Prostate gland (tissue), 2 donors: ENCODE data around the gene MLYCD. TPM values are rescaled to one million over a fixed set of nuclear protein-coding genes. Genes with fewer than 3 reads are reported as not detected.

Experiments used
- DNase-seq: peaks from one replicate; pipeline ENCODE4 v3.0.0-alpha.2; 2019; ENCODE audit warnings: low spot score
- H3K27ac ChIP-seq, 2 donors: fragments of 200-600 bp; sonication (generic); 2 replicates each; pipeline ENCODE4 v1.5.1; 2017 to 2019
- H3K27me3 ChIP-seq: fragments of 200-600 bp; sonication (generic); replicated peaks from 2 replicates; pipeline ENCODE4 v1.5.1; 2019; ENCODE audit not compliant: insufficient read depth
- H3K36me3 ChIP-seq, 2 donors: fragments of 200-600 bp; sonication (generic); 1 replicate in 1 of 2; 2 replicates in 1 of 2; pipeline versions ENCODE4 v1.5.1 to v1.8.1; 2017 to 2019
- H3K4me1 ChIP-seq: fragments of 200-600 bp; sonication (generic); replicated peaks from 2 replicates; pipeline ENCODE4 v1.5.1; 2019
- H3K4me3 ChIP-seq, 2 donors: fragments of 200-600 bp; sonication (generic); 2 replicates each; pipeline ENCODE4 v1.5.1; 2017 to 2019
- H3K9me3 ChIP-seq: fragments of 200-600 bp; sonication (generic); 2 replicates; pipeline ENCODE4 v1.5.1; 2017
- CTCF ChIP-seq, 4 experiments: fragments of 200-600 bp in 2 of 4; fragments of 450-650 bp in 2 of 4; sonication (generic) in 2 of 4; IDR thresholded peaks; 1 replicate in 3 of 4; 2 replicates in 1 of 4; pipeline ENCODE4 v1.5.1; 2016 to 2019; ENCODE audit warnings: antibody characterized with exemption in 4 of 4, mild to moderate bottlenecking in 2 of 4, moderate library complexity in 2 of 4
- POLR2A ChIP-seq: fragments of 450-650 bp; IDR thresholded peaks from one replicate; pipeline ENCODE4 v1.6.1; 2016; ENCODE audit warnings: antibody characterized with exemption, mild to moderate bottlenecking
- POLR2AphosphoS5 ChIP-seq: sonication (generic); formaldehyde crosslinking; IDR thresholded peaks from one replicate; pipeline ENCODE4 v1.6.1; 2017; ENCODE audit warnings: antibody characterized with exemption
- WGBS: methylation state at CpG from one replicate; pipeline ENCODE4 v1.1.5; 2018; 5-methylcytosine and 5-hydroxymethylcytosine counted together
- intact Hi-C: fragments of 100-400 bp; cut with DNase I; formaldehyde crosslinking; loops from one replicate; pipeline ENCODE4 v1.14.2; 2022
- total RNA-seq, 2 donors: library from RNA; depleted of rRNA; stranded (reverse); fragments of >200 nt; gene quantifications; one replicate each; pipeline ENCODE4 v1.1.0, GENCODE V29; 2016

MLYCD gene
- total RNA-seq, 2 donors from 2014 or later = 6.5 to 16.7 TPM

- Histone ChIP-seq H3K27me3 (no peaks in the 10 kb centered on the region), H3K27ac (no peak overlapping the region), H3K36me3 (no peaks in the 10 kb centered on the region), H3K4me1 (no peaks in the 10 kb centered on the region), H3K9me3 (no peaks in the 10 kb centered on the region), H3K4me3 (no peak overlapping the region)
- DNase-seq = no peak
- TF ChIP-seq POLR2A = no peak
- no peak for TF ChIP-seq POLR2AphosphoS5
- TF ChIP-seq CTCF (IDR thresholded peaks at IDR 0.05) = no peak
- 86% methylated on average over 12 of the region's 12 CpGs for WGBS
- intact Hi-C loops = loop anchor here (10.0 kb wide), 3 partner anchors 215 to 525 kb away; no protein-coding TSS in a partner anchor
These were observed 60.9 kb downstream of the MLYCD start for GRCh38 chr16:83959656-83960434.

- Histone ChIP-seq H3K4me1 (no peaks in the 10 kb centered on the region), H3K9me3 (no peaks in the 10 kb centered on the region), H3K36me3 (no peaks in the 10 kb centered on the region), H3K27ac (no peak overlapping the region), H3K27me3 (no peaks in the 10 kb centered on the region), H3K4me3 (no peak overlapping the region)
- no peak for TF ChIP-seq POLR2AphosphoS5
- no peak for TF ChIP-seq POLR2A
- no peak for TF ChIP-seq CTCF (IDR thresholded peaks at IDR 0.05)
- WGBS = 93% methylated on average over 29 of the region's 29 CpGs
- DNase-seq = no peak
- intact Hi-C loops = loop anchor here (10.0 kb wide), 2 partner anchors 214 to 524 kb away; no protein-coding TSS in a partner anchor
These were observed 61.8 kb downstream of the MLYCD start for GRCh38 chr16:83960521-83961249.

GRCh38 chr16:83961591-83961990 lies 62.7 kb downstream of the MLYCD start:
- no peak for DNase-seq
- Histone ChIP-seq H3K4me3 (no peak overlapping the region), H3K36me3 (no peaks in the 10 kb centered on the region), H3K27me3 (no peaks in the 10 kb centered on the region), H3K9me3 (no peaks in the 10 kb centered on the region), H3K4me1 (no peaks in the 10 kb centered on the region), H3K27ac (no peak overlapping the region)
- 80% methylated on average over 5 of the region's 5 CpGs for WGBS
- intact Hi-C loops = loop anchor here (10.0 kb wide), 2 partner anchors 213 to 523 kb away; no protein-coding TSS in a partner anchor
- TF ChIP-seq POLR2A (no peak), POLR2AphosphoS5 (no peak), CTCF (IDR thresholded peaks at IDR 0.05) (no peak)

- DNase-seq = no peak
- no peaks in the 10 kb centered on the region for H3K36me3 ChIP-seq
- no peak overlapping the region for H3K4me3 ChIP-seq
- H3K27ac ChIP-seq = no peak overlapping the region
- H3K9me3 ChIP-seq = no peaks in the 10 kb centered on the region
- intact Hi-C loops = loop anchor here (10.0 kb wide), 2 partner anchors 211 to 521 kb away; no protein-coding TSS in a partner anchor
- 88% methylated on average over 22 of the region's 22 CpGs for WGBS
- TF ChIP-seq CTCF (IDR thresholded peaks at IDR 0.05) = no peak
- no peak for TF ChIP-seq POLR2AphosphoS5
- TF ChIP-seq POLR2A = no peak
- H3K4me1 ChIP-seq = no peaks in the 10 kb centered on the region
- H3K27me3 ChIP-seq = no peaks in the 10 kb centered on the region
These were observed 64.6 kb downstream of the MLYCD start for GRCh38 chr16:83963277-83964119.
